Activated B cell treated with CpG ODN at 0.5 μM for 24 hours (primary cell): ENCODE measurements around the gene CSNK1G2. TPM values are rescaled to one million over a fixed set of nuclear protein-coding genes. Genes with fewer than 3 reads are reported as not detected.

ENCODE experiments used
- ATAC-seq: fragments of 200-7000 bp; cut with Tn5 transposase; one replicate; pipeline ENCODE4 v1.10.0; 2021; ENCODE audit warnings: low read depth, mild to moderate bottlenecking, moderate library complexity
- CTCF ChIA-PET: fragments of 350-600 bp; sonication (Branson Sonifier 250); formaldehyde crosslinking; loops from one replicate; lab custom pipeline; 2021; ENCODE audit warnings: antibody characterized with exemption; lab: Charles Lee
- POLR2A ChIA-PET: fragments of 350-600 bp; sonication (Branson Sonifier 250); formaldehyde crosslinking; loops from one replicate; lab custom pipeline; 2021; ENCODE audit warnings: antibody characterized with exemption; lab: Charles Lee
- DNase-seq: peaks from one replicate; pipeline ENCODE4 v3.0.0; 2022
- H3K27ac Mint-ChIP-seq: one replicate; pipeline ENCODE4 v1.8.0; 2020; ENCODE audit warnings: mixed read lengths
- H3K27me3 Mint-ChIP-seq: one replicate; pipeline ENCODE4 v1.8.0; 2021; ENCODE audit warnings: mixed read lengths
- H3K36me3 Mint-ChIP-seq: one replicate; pipeline ENCODE4 v1.8.0; 2021; ENCODE audit warnings: low read depth, mixed read lengths
- H3K4me1 Mint-ChIP-seq: one replicate; pipeline ENCODE4 v1.8.0; 2021; ENCODE audit warnings: mixed read lengths
- H3K4me3 Mint-ChIP-seq: one replicate; pipeline ENCODE4 v1.8.0; 2020; ENCODE audit warnings: mild to moderate bottlenecking, mixed read lengths
- H3K9me3 Mint-ChIP-seq: one replicate; pipeline ENCODE4 v1.8.0; 2020; ENCODE audit warnings: mixed read lengths
- CTCF ChIP-seq: fragments of 200-600 bp; IDR thresholded peaks from one replicate; pipeline ENCODE4 v1.8.0; 2022; ENCODE audit warnings: antibody characterized with exemption, mild to moderate bottlenecking
- intact Hi-C: fragments of 100-400 bp; cut with micrococcal nuclease; formaldehyde crosslinking; loops from one replicate; pipeline ENCODE4 v1.15.1; 2024
- total RNA-seq: library from RNA; stranded (reverse); gene quantifications from 2 replicates; pipeline ENCODE4 v1.2.3, GENCODE V29; 2022

Gene CSNK1G2
- total RNA-seq, 1 donor from 2014 or later = 89.1 TPM

- ChIA-PET POLR2A (no interaction called here), CTCF (no interaction called here)
- no peaks in the 10 kb centered on the region for H3K9me3 Mint-ChIP-seq
- no peak for DNase-seq
- H3K4me1 Mint-ChIP-seq = peaks cover 20% of the 10 kb centered on the region
- H3K4me3 Mint-ChIP-seq = no peak overlapping the region
- no peaks in the 10 kb centered on the region for H3K27me3 Mint-ChIP-seq
- TF ChIP-seq CTCF = no peak
- peaks cover 50% of the 10 kb centered on the region for H3K36me3 Mint-ChIP-seq
- no peak overlapping the region for H3K27ac Mint-ChIP-seq
- intact Hi-C loops = no loop called here
- no peak for ATAC-seq
Observed at GRCh38 chr19:1970806-1971502, 30.0 kb downstream of the CSNK1G2 start.

GRCh38 chr19:1974381-1975161, 33.6 kb downstream of the CSNK1G2 start:
- intact Hi-C loops = no loop called here
- H3K36me3 Mint-ChIP-seq = peaks cover 47% of the 10 kb centered on the region
- ChIA-PET CTCF (no interaction called here), POLR2A (interaction anchor here (0.6 kb wide), 1 partner anchor 47 kb away, joined by 6 read pairs; no protein-coding TSS in a partner anchor)
- H3K9me3 Mint-ChIP-seq = no peaks in the 10 kb centered on the region
- H3K4me1 Mint-ChIP-seq = peaks cover 10% of the 10 kb centered on the region
- no peak for TF ChIP-seq CTCF
- no peak overlapping the region for H3K4me3 Mint-ChIP-seq
- H3K27ac Mint-ChIP-seq = no peak overlapping the region
- no peak for ATAC-seq
- no peaks in the 10 kb centered on the region for H3K27me3 Mint-ChIP-seq
- no peak for DNase-seq

- Mint-ChIP-seq H3K27ac (no peak overlapping the region), H3K27me3 (no peaks in the 10 kb centered on the region), H3K4me1 (peaks cover 10% of the 10 kb centered on the region), H3K4me3 (no peak overlapping the region), H3K36me3 (peaks cover 44% of the 10 kb centered on the region), H3K9me3 (no peaks in the 10 kb centered on the region)
- no peak for TF ChIP-seq CTCF
- ChIA-PET CTCF (no interaction called here), POLR2A (interaction anchor here (0.6 kb wide), 1 partner anchor 46 kb away, joined by 6 read pairs; no protein-coding TSS in a partner anchor)
- DNase-seq (no peak), ATAC-seq (no peak)
- intact Hi-C loops = no loop called here
Observed at GRCh38 chr19:1975162-1975480, 34.1 kb downstream of the CSNK1G2 start.

- CTCF ChIA-PET = no interaction called here
Observed at GRCh38 chr19:1977120-1977519, 36.1 kb downstream of the CSNK1G2 start.

More at GRCh38 chr19:1977120-1977519, 36.1 kb downstream of the CSNK1G2 start:
- intact Hi-C loops = no loop called here
- no peak for ATAC-seq
- DNase-seq = no peak
- TF ChIP-seq CTCF = no peak
- H3K27me3 Mint-ChIP-seq = no peaks in the 10 kb centered on the region
- POLR2A ChIA-PET = interaction anchor here (0.6 kb wide), 1 partner anchor 93 kb away, joined by 9 read pairs; no protein-coding TSS in a partner anchor
- no peaks in the 10 kb centered on the region for H3K9me3 Mint-ChIP-seq
- H3K36me3 Mint-ChIP-seq = peaks cover 50% of the 10 kb centered on the region
- H3K4me1 Mint-ChIP-seq = peaks cover 10% of the 10 kb centered on the region
- no peak overlapping the region for H3K27ac Mint-ChIP-seq
- H3K4me3 Mint-ChIP-seq = no peak overlapping the region
